Stimulated activated CD4-positive, alpha-beta T cell treated with anti-CD3 and anti-CD28 coated beads, Interleukin-1b, Interleukin-23, amount 100 ng/mL, for 48 hours (primary cell): Measurements from ENCODE around the gene DKKL1.

Experiments
- DNase-seq: peaks from one replicate; pipeline ENCODE4 v3.0.0-alpha.2; 2020

DKKL1 gene

GRCh38 chr19:49396738-49397505 is 33.2 kb downstream of the DKKL1 start:
- DNase-seq, result no peak

GRCh38 chr19:49398001-49398615 is 34.4 kb downstream of the DKKL1 start:
- DNase-seq, result no peak

GRCh38 chr19:49398931-49399330 is 35.3 kb downstream of the DKKL1 start:
- DNase-seq, result no peak

GRCh38 chr19:49400029-49400428 is 36.4 kb downstream of the DKKL1 start:
- no peak for DNase-seq

- no peak for DNase-seq
Observed at GRCh38 chr19:49403404-49404187, 39.9 kb downstream of the DKKL1 start.

GRCh38 chr19:49407079-49407478 is 43.4 kb downstream of the DKKL1 start:
- DNase-seq, result no peak

GRCh38 chr19:49407482-49408015 is 43.9 kb downstream of the DKKL1 start:
- no peak for DNase-seq

- no peak for DNase-seq
Observed at GRCh38 chr19:49408816-49409440, 45.3 kb downstream of the DKKL1 start.

- no peak for DNase-seq
Observed at GRCh38 chr19:49409441-49410029, 45.9 kb downstream of the DKKL1 start.

GRCh38 chr19:49411681-49412326 is 48.1 kb downstream of the DKKL1 start:
- no peak for DNase-seq

GRCh38 chr19:49413348-49413747 is 49.7 kb downstream of the DKKL1 start:
- DNase-seq, result no peak

- DNase-seq, result no peak
Observed at GRCh38 chr19:49414256-49414655, 50.6 kb downstream of the DKKL1 start.

GRCh38 chr19:49415102-49415809 is 51.6 kb downstream of the DKKL1 start:
- DNase-seq, result no peak

GRCh38 chr19:49415810-49416200 is 52.1 kb downstream of the DKKL1 start:
- DNase-seq, result no peak

GRCh38 chr19:49417088-49417487 is 53.4 kb downstream of the DKKL1 start:
- DNase-seq, result no peak

- no peak for DNase-seq
Observed at GRCh38 chr19:49418511-49418910, 54.8 kb downstream of the DKKL1 start.

GRCh38 chr19:49419173-49419572 is 55.5 kb downstream of the DKKL1 start:
- DNase-seq, result no peak

- DNase-seq, result no peak
Observed at GRCh38 chr19:49420227-49420626, 56.5 kb downstream of the DKKL1 start.

GRCh38 chr19:49421039-49421877 is 57.6 kb downstream of the DKKL1 start:
- DNase-seq, result peak; percentile 54

- no peak for DNase-seq
Observed at GRCh38 chr19:49421878-49422202, 58.2 kb downstream of the DKKL1 start.
